WTC11 (cell line): Measurements from ENCODE around the gene TSPAN2. TPM values are rescaled to one million over a fixed set of nuclear protein-coding genes. Genes with fewer than 3 reads are reported as not detected.

Experiments
- ATAC-seq: fragments of 200-7000 bp; cut with Tn5 transposase; 2 replicates; pipeline ENCODE4 v1.10.0; 2021; ENCODE audit warnings: mild to moderate bottlenecking, moderate library complexity
- CTCF ChIA-PET: fragments of 300-600 bp; sonication (Branson Sonifier 250); formaldehyde crosslinking; loops from one replicate; lab custom pipeline; 2021; ENCODE audit warnings: antibody characterized with exemption; lab: Charles Lee
- POLR2A ChIA-PET: fragments of 350-600 bp; sonication (Branson Sonifier 250); formaldehyde crosslinking; loops from one replicate; lab custom pipeline; 2021; ENCODE audit warnings: antibody characterized with exemption; lab: Charles Lee
- DNase-seq: peaks from one replicate; pipeline ENCODE4 v3.0.0; 2021; ENCODE audit warnings: low spot score
- H3K27ac Mint-ChIP-seq: 2 replicates; pipeline ENCODE4 v1.8.0; 2021; ENCODE audit warnings: mixed read lengths
- H3K27me3 Mint-ChIP-seq: 2 replicates; pipeline ENCODE4 v1.8.0; 2021; ENCODE audit warnings: low read depth, mild to moderate bottlenecking, moderate library complexity, mixed read lengths
- H3K36me3 Mint-ChIP-seq: 2 replicates; pipeline ENCODE4 v1.8.0; 2021; ENCODE audit warnings: mixed read lengths
- H3K4me1 Mint-ChIP-seq: 2 replicates; pipeline ENCODE4 v1.8.0; 2022; ENCODE audit warnings: mixed read lengths
- H3K4me3 Mint-ChIP-seq: 2 replicates; pipeline ENCODE4 v1.8.0; 2021; ENCODE audit warnings: mild to moderate bottlenecking, moderate library complexity, mixed read lengths
- H3K9me3 Mint-ChIP-seq: 2 replicates; pipeline ENCODE4 v1.8.0; 2021; ENCODE audit warnings: mixed read lengths
- ERG ChIP-seq: fragments of 250-450 bp; sonication (Bioruptor Pico); IDR thresholded peaks from 2 replicates; pipeline ENCODE4 v1.8.0; 2021; ENCODE audit warnings: mild to moderate bottlenecking
- ESRRA ChIP-seq: sonication (generic); formaldehyde crosslinking; IDR thresholded peaks from 2 replicates; pipeline ENCODE4 v1.8.1; 2022; ENCODE audit warnings: mild to moderate bottlenecking, missing genetic modification reagents, borderline replicate concordance
- ETV6 ChIP-seq: sonication (generic); formaldehyde crosslinking; IDR thresholded peaks from 2 replicates; pipeline ENCODE4 v1.8.1; 2022; ENCODE audit warnings: mild to moderate bottlenecking, missing genetic modification reagents
- HMGA2 ChIP-seq: fragments of 250-450 bp; sonication (Bioruptor Pico); IDR thresholded peaks from 2 replicates; pipeline ENCODE4 v1.4.0; 2021; ENCODE audit warnings: mild to moderate bottlenecking, moderate library complexity
- HMGXB4 ChIP-seq: sonication (generic); formaldehyde crosslinking; IDR thresholded peaks from 2 replicates; pipeline ENCODE4 v1.8.1; 2023; ENCODE audit warnings: mild to moderate bottlenecking, moderate library complexity, missing genetic modification reagents
- KAT7 ChIP-seq: sonication (generic); formaldehyde crosslinking; IDR thresholded peaks from 2 replicates; pipeline ENCODE4 v1.8.1; 2023; ENCODE audit warnings: missing genetic modification reagents, mild to moderate bottlenecking, borderline replicate concordance
- NFE2L1 ChIP-seq: sonication (generic); formaldehyde crosslinking; IDR thresholded peaks from 2 replicates; pipeline ENCODE4 v1.8.1; 2023; ENCODE audit warnings: missing genetic modification reagents
- NR2C2 ChIP-seq: sonication (generic); formaldehyde crosslinking; IDR thresholded peaks from 2 replicates; pipeline ENCODE4 v1.8.0; 2022; ENCODE audit warnings: mild to moderate bottlenecking, missing genetic modification reagents
- PRRX2 ChIP-seq: fragments of 250-450 bp; sonication (Bioruptor Pico); IDR thresholded peaks from 2 replicates; pipeline ENCODE4 v1.8.0; 2021; ENCODE audit warnings: mild to moderate bottlenecking
- RORB ChIP-seq: fragments of 250-450 bp; sonication (Bioruptor Pico); IDR thresholded peaks from 2 replicates; pipeline ENCODE4 v1.9.0; 2021; ENCODE audit warnings: mild to moderate bottlenecking
- SMAD4 ChIP-seq: sonication (generic); formaldehyde crosslinking; IDR thresholded peaks from 2 replicates; pipeline ENCODE4 v1.8.0; 2022; ENCODE audit warnings: mild to moderate bottlenecking, missing genetic modification reagents
- ZBTB43 ChIP-seq: sonication (generic); formaldehyde crosslinking; IDR thresholded peaks from 2 replicates; pipeline ENCODE4 v1.8.1; 2023; ENCODE audit warnings: mild to moderate bottlenecking, missing genetic modification reagents
- ZNF423 ChIP-seq: fragments of 250-450 bp; sonication (Bioruptor Pico); IDR thresholded peaks from 2 replicates; pipeline ENCODE4 v2.1.2; 2022; ENCODE audit warnings: mild to moderate bottlenecking, moderate library complexity
- total RNA-seq: library from RNA; stranded (reverse); gene quantifications from 3 replicates; pipeline ENCODE4 v1.2.3, GENCODE V29; 2021
- TF ChIP-seq, protein P1 (sequence below): fragments of 250-450 bp; sonication (Bioruptor Pico); conservative IDR thresholded peaks from 2 replicates; pipeline ENCODE4 v1.9.0; 2021; ENCODE audit warnings: mild to moderate bottlenecking
- TF ChIP-seq, protein P2 (sequence below): sonication (generic); formaldehyde crosslinking; IDR thresholded peaks from 2 replicates; pipeline ENCODE4 v1.8.1; 2022; ENCODE audit warnings: missing genetic modification reagents, borderline replicate concordance
- TF ChIP-seq, protein P3 (sequence below): fragments of 250-450 bp; sonication (Bioruptor Pico); IDR thresholded peaks from 2 replicates; pipeline ENCODE4 v1.9.0; 2021; ENCODE audit warnings: mild to moderate bottlenecking
- TF ChIP-seq, protein P4 (sequence below): sonication (generic); formaldehyde crosslinking; IDR thresholded peaks from 2 replicates; pipeline ENCODE4 v1.8.1; 2022; ENCODE audit warnings: mild to moderate bottlenecking, moderate library complexity, missing genetic modification reagents
- TF ChIP-seq, protein P5 (sequence below): sonication (generic); formaldehyde crosslinking; IDR thresholded peaks from 2 replicates; pipeline ENCODE4 v1.8.1; 2023; ENCODE audit warnings: mild to moderate bottlenecking, missing genetic modification reagents, borderline replicate concordance

The TSPAN2 gene
- total RNA-seq, 1 experiment from 2014 or later = 12.0 TPM

- no peaks in the 10 kb centered on the region for H3K4me1 Mint-ChIP-seq
- POLR2A ChIA-PET = no interaction called here
- ATAC-seq (no peak), DNase-seq (no peak)
- H3K9me3 Mint-ChIP-seq = peaks cover 7% of the 10 kb centered on the region
- H3K27ac Mint-ChIP-seq = no peak overlapping the region
- no peaks in the 10 kb centered on the region for H3K36me3 Mint-ChIP-seq
- CTCF ChIA-PET = interaction anchor here (1.8 kb wide), 1 partner anchor 8 kb away, joined by 4 read pairs; no protein-coding TSS in a partner anchor
- no peaks in the 10 kb centered on the region for H3K27me3 Mint-ChIP-seq
- H3K4me3 Mint-ChIP-seq = no peak overlapping the region
- TF ChIP-seq ZNF423 (CRISPR knock-in tag) = no peak
- no peak for TF ChIP-seq ZBTB43 (CRISPR knock-in tag)
- TF ChIP-seq ETV6 (CRISPR knock-in tag) = no peak
- no peak for TF ChIP-seq PRRX2 (CRISPR knock-in tag)
- no peak for TF ChIP-seq HMGA2 (CRISPR knock-in tag)
- TF ChIP-seq, protein P1, sequence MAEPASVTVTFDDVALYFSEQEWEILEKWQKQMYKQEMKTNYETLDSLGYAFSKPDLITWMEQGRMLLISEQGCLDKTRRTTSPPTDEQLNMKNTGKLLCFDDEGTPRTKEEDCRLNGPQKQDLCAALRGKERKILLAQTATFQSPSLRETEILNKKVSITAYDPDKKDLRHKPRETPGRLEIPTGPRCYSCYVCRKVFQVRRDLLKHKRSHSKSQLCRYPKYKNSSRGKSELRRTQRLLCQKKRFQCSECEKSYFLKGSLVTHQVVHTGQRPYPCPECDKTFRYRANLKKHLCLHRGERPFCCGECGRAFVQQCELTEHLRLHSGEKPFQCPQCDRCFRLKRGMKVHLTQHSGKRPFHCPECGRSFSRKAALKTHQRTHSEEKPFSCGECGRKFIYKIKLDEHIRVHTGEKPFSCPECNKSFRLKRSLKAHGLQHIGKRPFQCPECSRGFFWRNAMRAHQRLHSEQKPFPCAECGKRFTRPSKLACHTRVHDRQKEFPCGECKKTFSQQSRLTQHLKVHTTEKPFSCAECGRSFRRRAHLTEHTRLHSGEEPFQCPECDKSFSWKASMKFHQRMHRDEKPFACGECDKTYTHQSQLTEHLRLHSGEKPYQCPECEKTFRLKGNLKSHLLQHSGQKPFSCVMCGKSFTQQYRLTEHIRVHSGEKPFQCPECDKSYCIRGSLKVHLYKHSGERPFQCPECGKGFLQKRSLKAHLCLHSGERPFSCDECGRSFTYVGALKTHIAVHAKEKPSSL = no peak
- TF ChIP-seq NFE2L1 = no peak
Observed at GRCh38 chr1:115130786-115131185, 41.5 kb upstream of the TSPAN2 start.

- DNase-seq = no peak
- POLR2A ChIA-PET = no interaction called here
- Mint-ChIP-seq H3K36me3 (no peaks in the 10 kb centered on the region), H3K9me3 (peaks cover 10% of the 10 kb centered on the region), H3K4me1 (no peaks in the 10 kb centered on the region), H3K27ac (no peak overlapping the region), H3K27me3 (no peaks in the 10 kb centered on the region), H3K4me3 (no peak overlapping the region)
- CTCF ChIA-PET = interaction anchor here (1.1 to 1.8 kb wide), 3 partner anchors 10 to 340 kb away, joined by 4 to 6 read pairs (median 4); no protein-coding TSS in a partner anchor
- TF ChIP-seq, protein P2, sequence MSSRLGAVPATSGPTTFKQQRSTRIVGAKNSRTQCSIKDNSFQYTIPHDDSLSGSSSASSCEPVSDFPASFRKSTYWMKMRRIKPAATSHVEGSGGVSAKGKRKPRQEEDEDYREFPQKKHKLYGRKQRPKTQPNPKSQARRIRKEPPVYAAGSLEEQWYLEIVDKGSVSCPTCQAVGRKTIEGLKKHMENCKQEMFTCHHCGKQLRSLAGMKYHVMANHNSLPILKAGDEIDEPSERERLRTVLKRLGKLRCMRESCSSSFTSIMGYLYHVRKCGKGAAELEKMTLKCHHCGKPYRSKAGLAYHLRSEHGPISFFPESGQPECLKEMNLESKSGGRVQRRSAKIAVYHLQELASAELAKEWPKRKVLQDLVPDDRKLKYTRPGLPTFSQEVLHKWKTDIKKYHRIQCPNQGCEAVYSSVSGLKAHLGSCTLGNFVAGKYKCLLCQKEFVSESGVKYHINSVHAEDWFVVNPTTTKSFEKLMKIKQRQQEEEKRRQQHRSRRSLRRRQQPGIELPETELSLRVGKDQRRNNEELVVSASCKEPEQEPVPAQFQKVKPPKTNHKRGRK (CRISPR knock-in tag) = no peak
- TF ChIP-seq NR2C2 (no peak), SMAD4 (CRISPR knock-in tag) (no peak), RORB (CRISPR knock-in tag) (no peak), HMGXB4 (CRISPR knock-in tag) (no peak)
- TF ChIP-seq, protein P3, sequence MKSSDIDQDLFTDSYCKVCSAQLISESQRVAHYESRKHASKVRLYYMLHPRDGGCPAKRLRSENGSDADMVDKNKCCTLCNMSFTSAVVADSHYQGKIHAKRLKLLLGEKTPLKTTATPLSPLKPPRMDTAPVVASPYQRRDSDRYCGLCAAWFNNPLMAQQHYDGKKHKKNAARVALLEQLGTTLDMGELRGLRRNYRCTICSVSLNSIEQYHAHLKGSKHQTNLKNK (CRISPR knock-in tag) = no peak
- TF ChIP-seq, protein P4, sequence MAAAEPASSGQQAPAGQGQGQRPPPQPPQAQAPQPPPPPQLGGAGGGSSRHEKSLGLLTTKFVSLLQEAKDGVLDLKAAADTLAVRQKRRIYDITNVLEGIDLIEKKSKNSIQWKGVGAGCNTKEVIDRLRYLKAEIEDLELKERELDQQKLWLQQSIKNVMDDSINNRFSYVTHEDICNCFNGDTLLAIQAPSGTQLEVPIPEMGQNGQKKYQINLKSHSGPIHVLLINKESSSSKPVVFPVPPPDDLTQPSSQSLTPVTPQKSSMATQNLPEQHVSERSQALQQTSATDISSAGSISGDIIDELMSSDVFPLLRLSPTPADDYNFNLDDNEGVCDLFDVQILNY (CRISPR knock-in tag) = no peak
- no peak for ATAC-seq
Observed at GRCh38 chr1:115129071-115129640, 39.9 kb upstream of the TSPAN2 start.

GRCh38 chr1:115127539-115127938 is 38.2 kb upstream of the TSPAN2 start:
- CTCF ChIA-PET = interaction anchor here (1.0 kb wide), 1 partner anchor 12 kb away, joined by 4 read pairs; no protein-coding TSS in a partner anchor
- H3K4me1 Mint-ChIP-seq = peaks cover 3% of the 10 kb centered on the region; the same call in 1 of the 2 replicates
- POLR2A ChIA-PET = no interaction called here
- no peak for TF ChIP-seq KAT7
- TF ChIP-seq ERG (CRISPR knock-in tag) = no peak
- no peak for TF ChIP-seq ESRRA (CRISPR knock-in tag)
- TF ChIP-seq, protein P5, sequence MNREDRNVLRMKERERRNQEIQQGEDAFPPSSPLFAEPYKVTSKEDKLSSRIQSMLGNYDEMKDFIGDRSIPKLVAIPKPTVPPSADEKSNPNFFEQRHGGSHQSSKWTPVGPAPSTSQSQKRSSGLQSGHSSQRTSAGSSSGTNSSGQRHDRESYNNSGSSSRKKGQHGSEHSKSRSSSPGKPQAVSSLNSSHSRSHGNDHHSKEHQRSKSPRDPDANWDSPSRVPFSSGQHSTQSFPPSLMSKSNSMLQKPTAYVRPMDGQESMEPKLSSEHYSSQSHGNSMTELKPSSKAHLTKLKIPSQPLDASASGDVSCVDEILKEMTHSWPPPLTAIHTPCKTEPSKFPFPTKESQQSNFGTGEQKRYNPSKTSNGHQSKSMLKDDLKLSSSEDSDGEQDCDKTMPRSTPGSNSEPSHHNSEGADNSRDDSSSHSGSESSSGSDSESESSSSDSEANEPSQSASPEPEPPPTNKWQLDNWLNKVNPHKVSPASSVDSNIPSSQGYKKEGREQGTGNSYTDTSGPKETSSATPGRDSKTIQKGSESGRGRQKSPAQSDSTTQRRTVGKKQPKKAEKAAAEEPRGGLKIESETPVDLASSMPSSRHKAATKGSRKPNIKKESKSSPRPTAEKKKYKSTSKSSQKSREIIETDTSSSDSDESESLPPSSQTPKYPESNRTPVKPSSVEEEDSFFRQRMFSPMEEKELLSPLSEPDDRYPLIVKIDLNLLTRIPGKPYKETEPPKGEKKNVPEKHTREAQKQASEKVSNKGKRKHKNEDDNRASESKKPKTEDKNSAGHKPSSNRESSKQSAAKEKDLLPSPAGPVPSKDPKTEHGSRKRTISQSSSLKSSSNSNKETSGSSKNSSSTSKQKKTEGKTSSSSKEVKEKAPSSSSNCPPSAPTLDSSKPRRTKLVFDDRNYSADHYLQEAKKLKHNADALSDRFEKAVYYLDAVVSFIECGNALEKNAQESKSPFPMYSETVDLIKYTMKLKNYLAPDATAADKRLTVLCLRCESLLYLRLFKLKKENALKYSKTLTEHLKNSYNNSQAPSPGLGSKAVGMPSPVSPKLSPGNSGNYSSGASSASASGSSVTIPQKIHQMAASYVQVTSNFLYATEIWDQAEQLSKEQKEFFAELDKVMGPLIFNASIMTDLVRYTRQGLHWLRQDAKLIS = no peak

More at GRCh38 chr1:115127539-115127938, 38.2 kb upstream of the TSPAN2 start:
- ATAC-seq = no peak
- DNase-seq = no peak
- Mint-ChIP-seq H3K9me3 (peaks cover 13% of the 10 kb centered on the region), H3K4me3 (no peak overlapping the region), H3K36me3 (no peaks in the 10 kb centered on the region), H3K27me3 (no peaks in the 10 kb centered on the region; the same call in 1 of the 2 replicates), H3K27ac (no peak overlapping the region)
